ENCODE data around the gene AIFM3.

The AIFM3 gene

GRCh38 chr22:20966883-20967696 lies at the start of gene AIFM3:
TSS of gene AIFM3 (plus strand) at chr22:20967255. CDS start at chr22:20967945, 690 bp downstream.
- TF ChIP-seq TCF12 (IDR thresholded peaks at IDR 0.05; ENCODE audit: low read depth) (no peak), REST (IDR thresholded peaks at IDR 0.05; ENCODE audit: low read depth) (no peak), CREB1 (IDR thresholded peaks at IDR 0.05; ENCODE audit: low read depth) (no peak), NFIC (IDR thresholded peaks at IDR 0.05) (no peak), FOXM1 (IDR thresholded peaks at IDR 0.05; ENCODE audit: borderline replicate concordance, low read depth) (no peak), USF1 (IDR thresholded peaks at IDR 0.05) (no peak), TEAD4 (IDR thresholded peaks at IDR 0.05) (no peak), EGR1 (IDR thresholded peaks at IDR 0.05) (no peak), ZBTB7A (IDR thresholded peaks at IDR 0.05; ENCODE audit: low read depth) (no peak), MAX (IDR thresholded peaks at IDR 0.05) (no peak), RAD21 (IDR thresholded peaks at IDR 0.05; ENCODE audit: low read depth) (no peak), TAF1 (IDR thresholded peaks at IDR 0.05; ENCODE audit: low read depth) (no peak), EP300 (IDR thresholded peaks at IDR 0.05; ENCODE audit: borderline replicate concordance) (no peak), YY1 (IDR thresholded peaks at IDR 0.05; ENCODE audit: low read depth) (no peak), CEBPB (IDR thresholded peaks at IDR 0.05) (no peak)

GRCh38 chr22:20918663-20919218 lies 48.3 kb upstream of the AIFM3 start:
- TF ChIP-seq CEBPB (IDR thresholded peaks at IDR 0.05) (no peak), RAD21 (IDR thresholded peaks at IDR 0.05; ENCODE audit: low read depth) (no peak), USF1 (IDR thresholded peaks at IDR 0.05) (no peak), EGR1 (IDR thresholded peaks at IDR 0.05) (no peak), YY1 (IDR thresholded peaks at IDR 0.05; ENCODE audit: low read depth) (no peak), CREB1 (IDR thresholded peaks at IDR 0.05; ENCODE audit: low read depth) (no peak), EP300 (IDR thresholded peaks at IDR 0.05; ENCODE audit: borderline replicate concordance) (no peak), TAF1 (IDR thresholded peaks at IDR 0.05; ENCODE audit: low read depth) (no peak)

- no peak for TF ChIP-seq REST (IDR thresholded peaks at IDR 0.05; ENCODE audit: low read depth)
- TF ChIP-seq RAD21 (IDR thresholded peaks at IDR 0.05; ENCODE audit: low read depth): no peak
- TF ChIP-seq NFIC (IDR thresholded peaks at IDR 0.05): no peak
- TF ChIP-seq TEAD4 (IDR thresholded peaks at IDR 0.05): no peak
- TF ChIP-seq ZBTB7A (IDR thresholded peaks at IDR 0.05; ENCODE audit: low read depth): no peak
- no peak for TF ChIP-seq FOXM1 (IDR thresholded peaks at IDR 0.05; ENCODE audit: borderline replicate concordance, low read depth)
These were observed 47.3 kb upstream of the AIFM3 start for GRCh38 chr22:20919718-20920117.

GRCh38 chr22:20920881-20921203 lies 46.2 kb upstream of the AIFM3 start:
- no peak for TF ChIP-seq EP300 (IDR thresholded peaks at IDR 0.05; ENCODE audit: borderline replicate concordance)
- no peak for TF ChIP-seq YY1 (IDR thresholded peaks at IDR 0.05; ENCODE audit: low read depth)
- no peak for TF ChIP-seq TCF12 (IDR thresholded peaks at IDR 0.05; ENCODE audit: low read depth)
- no peak for TF ChIP-seq EGR1 (IDR thresholded peaks at IDR 0.05)
- no peak for TF ChIP-seq ZBTB7A (IDR thresholded peaks at IDR 0.05; ENCODE audit: low read depth)
- no peak for TF ChIP-seq MAX (IDR thresholded peaks at IDR 0.05)
- no peak for TF ChIP-seq USF1 (IDR thresholded peaks at IDR 0.05)
- TF ChIP-seq RAD21 (IDR thresholded peaks at IDR 0.05; ENCODE audit: low read depth): no peak
- TF ChIP-seq CREB1 (IDR thresholded peaks at IDR 0.05; ENCODE audit: low read depth): no peak
- no peak for TF ChIP-seq NFIC (IDR thresholded peaks at IDR 0.05)
- TF ChIP-seq CEBPB (IDR thresholded peaks at IDR 0.05): no peak
- no peak for TF ChIP-seq TEAD4 (IDR thresholded peaks at IDR 0.05)
- no peak for TF ChIP-seq REST (IDR thresholded peaks at IDR 0.05; ENCODE audit: low read depth)
- no peak for TF ChIP-seq FOXM1 (IDR thresholded peaks at IDR 0.05; ENCODE audit: borderline replicate concordance, low read depth)
- TF ChIP-seq TAF1 (IDR thresholded peaks at IDR 0.05; ENCODE audit: low read depth): no peak

Data from Ishikawa (cell line).